SK-N-MC (cell line): ENCODE measurements around the gene CELA2A.

Experiments used
- EZH2 ChIP-seq: fragments of 200-600 bp; sonication (generic); IDR thresholded peaks from one replicate; pipeline ENCODE4 v1.6.1; 2017; ENCODE audit warnings: antibody characterized with exemption
- POLR2AphosphoS5 ChIP-seq: IDR thresholded peaks from 2 replicates; pipeline ENCODE4 v1.6.1; 2012; ENCODE audit warnings: mild to moderate bottlenecking, low read depth, low read length, borderline replicate concordance

DNA sequence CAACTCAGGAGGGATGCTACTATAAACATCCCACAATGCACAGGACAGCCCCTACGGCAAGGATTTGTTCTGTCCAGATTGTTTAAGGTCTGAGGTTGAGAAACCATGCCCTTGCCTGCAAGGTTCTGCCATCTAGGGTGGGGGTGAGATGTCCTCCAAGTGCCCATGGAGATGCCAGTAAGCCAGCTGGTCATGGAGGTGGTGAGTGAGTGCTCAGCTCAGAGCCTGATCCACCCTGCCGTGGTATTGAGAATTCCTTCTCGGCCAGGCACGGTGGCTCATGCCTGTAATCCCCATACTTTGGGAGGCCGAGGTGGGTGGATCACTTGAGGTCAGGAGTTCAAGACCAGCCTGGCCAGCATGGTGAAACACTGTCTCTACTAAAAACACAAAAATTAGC, 31.6 kb upstream of the CELA2A start:
- TF ChIP-seq EZH2 (no peak), POLR2AphosphoS5 (no peak)
